GM18505 (cell line): ENCODE results near the gene MARK1.

Experiments used
- ATAC-seq: cut with Tn5 transposase; IDR thresholded peaks from one replicate; pipeline ENCODE4 v1.9.1; 2021; ENCODE audit not compliant: unreplicated experiment
- POLR2A ChIP-seq: IDR thresholded peaks from 4 replicates; pipeline ENCODE4 v1.6.1; 2011; ENCODE audit warnings: borderline replicate concordance; ENCODE audit not compliant: insufficient read depth, insufficient read length; ENCODE audit errors: extremely low read depth

The MARK1 gene

GRCh38 chr1:220696863-220697231 is 168.9 kb downstream of the MARK1 start:
- TF ChIP-seq POLR2A, result no peak
- no peak for ATAC-seq

- ATAC-seq, result no peak
- no peak for TF ChIP-seq POLR2A
Measured at GRCh38 chr1:220697326-220697725, 169.4 kb downstream of the MARK1 start.

- no peak for TF ChIP-seq POLR2A
- ATAC-seq, result no peak
Measured at GRCh38 chr1:220698607-220699016, 170.7 kb downstream of the MARK1 start.

GRCh38 chr1:220699044-220699443 is 171.1 kb downstream of the MARK1 start:
- no peak for ATAC-seq
- no peak for TF ChIP-seq POLR2A

- TF ChIP-seq POLR2A, result no peak
- no peak for ATAC-seq
Measured at GRCh38 chr1:220700556-220701179, 172.7 kb downstream of the MARK1 start.

GRCh38 chr1:220701974-220702373 is 174.0 kb downstream of the MARK1 start:
- no peak for ATAC-seq
- TF ChIP-seq POLR2A, result no peak

- no peak for ATAC-seq
- no peak for TF ChIP-seq POLR2A
Measured at GRCh38 chr1:220702733-220703270, 174.9 kb downstream of the MARK1 start.

- no peak for TF ChIP-seq POLR2A
Measured at GRCh38 chr1:220703305-220703704, 175.4 kb downstream of the MARK1 start.

GRCh38 chr1:220705782-220706181 is 177.8 kb downstream of the MARK1 start:
- no peak for TF ChIP-seq POLR2A
- ATAC-seq, result no peak

More at GRCh38 chr1:220703305-220703704, 175.4 kb downstream of the MARK1 start:
- ATAC-seq, result no peak

GRCh38 chr1:220706480-220706879 is 178.5 kb downstream of the MARK1 start:
- no peak for ATAC-seq
- TF ChIP-seq POLR2A, result no peak

GRCh38 chr1:220707160-220707559 is 179.2 kb downstream of the MARK1 start:
- no peak for ATAC-seq
- no peak for TF ChIP-seq POLR2A

- no peak for ATAC-seq
- no peak for TF ChIP-seq POLR2A
Measured at GRCh38 chr1:220708244-220708643, 180.3 kb downstream of the MARK1 start.

GRCh38 chr1:220708936-220709801 is 181.2 kb downstream of the MARK1 start:
- ATAC-seq, result no peak

GRCh38 chr1:220710333-220710732 is 182.4 kb downstream of the MARK1 start:
- no peak for ATAC-seq
- no peak for TF ChIP-seq POLR2A

More at GRCh38 chr1:220708936-220709801, 181.2 kb downstream of the MARK1 start:
- TF ChIP-seq POLR2A, result no peak
